ENCODE measurements around the gene PRXL2A.
"Not testable (repeated sequence)": the region's sequence is repeated elsewhere in the genome, so short reads cannot be mapped to it uniquely, and the experiment has no call there.

The PRXL2A gene

GRCh38 chr10:80474941-80475340 is 66.6 kb downstream of the PRXL2A start:
- no peak for DNase-seq (ENCODE audit: low spot score)

- DNase-seq (ENCODE audit: low spot score): not testable (repeated sequence)
Observed at GRCh38 chr10:80475641-80476040, 67.3 kb downstream of the PRXL2A start.

- no peak for DNase-seq (ENCODE audit: low spot score)
Observed at GRCh38 chr10:80476685-80477084, 68.3 kb downstream of the PRXL2A start.

GRCh38 chr10:80477813-80478212 is 69.5 kb downstream of the PRXL2A start:
- no peak for DNase-seq (ENCODE audit: low spot score)

GRCh38 chr10:80480373-80480772 is 72.0 kb downstream of the PRXL2A start:
- DNase-seq (ENCODE audit: low spot score): not testable (repeated sequence)

GRCh38 chr10:80480852-80481251 is 72.5 kb downstream of the PRXL2A start:
- no peak for DNase-seq (ENCODE audit: low spot score)

GRCh38 chr10:80484243-80484642 is 75.9 kb downstream of the PRXL2A start:
- DNase-seq (ENCODE audit: low spot score): no peak

GRCh38 chr10:80484676-80485075 is 76.3 kb downstream of the PRXL2A start:
- DNase-seq (ENCODE audit: low spot score): no peak

- DNase-seq (ENCODE audit: low spot score): no peak
Observed at GRCh38 chr10:80485076-80485945, 77.0 kb downstream of the PRXL2A start.

GRCh38 chr10:80485946-80486764 is 77.8 kb downstream of the PRXL2A start:
- DNase-seq (ENCODE audit: low spot score): no peak

Data from cerebellar cortex (tissue), 1 donor.